ENCODE data around the gene RADX. TPM values are rescaled to one million over a fixed set of nuclear protein-coding genes. Genes with fewer than 3 reads are reported as not detected.

Gene RADX, protein sequence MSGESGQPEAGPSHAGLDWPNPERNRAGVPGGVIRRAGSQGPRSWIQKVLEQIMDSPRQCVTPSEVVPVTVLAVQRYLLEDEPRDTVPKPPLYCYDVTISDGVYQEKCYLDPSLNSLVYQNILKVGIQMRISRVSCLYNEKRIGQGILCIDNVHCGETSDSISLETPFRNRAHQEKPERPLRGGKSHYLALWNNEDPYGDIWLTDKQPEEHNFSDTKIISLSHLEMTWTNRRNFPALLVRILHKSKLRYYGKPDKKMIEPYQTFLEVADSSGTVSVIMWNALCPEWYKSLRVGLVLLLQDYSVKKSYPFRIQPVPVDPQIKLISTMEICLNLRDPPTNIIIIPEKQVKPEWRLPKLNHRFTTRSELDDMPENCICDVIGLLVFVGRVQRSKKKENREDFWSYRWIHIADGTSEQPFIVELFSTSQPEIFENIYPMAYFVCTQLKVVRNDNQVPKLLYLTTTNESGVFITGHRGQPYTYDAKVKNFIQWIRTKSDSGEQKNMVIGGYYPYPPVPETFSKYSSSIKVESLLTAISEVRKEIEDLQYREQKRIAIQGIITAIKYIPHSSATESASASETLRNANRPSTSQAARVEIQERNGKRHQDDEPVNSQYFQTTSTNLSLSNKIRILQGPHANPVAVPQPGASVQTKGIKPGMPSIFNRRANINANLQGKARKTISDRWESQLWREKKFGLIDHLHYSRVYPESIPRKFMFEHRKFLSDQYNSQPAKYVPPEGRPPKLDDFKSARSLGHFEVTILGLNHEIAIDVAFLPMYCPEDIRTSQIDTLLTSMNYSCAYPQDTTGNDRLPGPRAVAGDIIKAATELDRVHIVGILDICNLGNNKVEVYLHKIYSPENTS
- total RNA-seq: 10 to 100 TPM in 1 of 4 donors, 1 to 10 TPM in 2, not detected in 1; 1.9 to 13.8 (median 4.6) TPM

GRCh38 chrX:106611679-106612392 is at the start of gene RADX:
TSS of gene RADX (plus strand) at chrX:106611978. CDS start at chrX:106612081, 103 bp downstream.
- Histone ChIP-seq H3K9me3 (no peaks in the 10 kb centered on the region), H3K4me1 (no peaks in the 10 kb centered on the region), H3K27ac (peak within 1 kb of the TSS in 3 of 4 donors; percentile 20 to 50 (median 45)), H3K4me3 (peak within 1 kb of the TSS; percentile 35 to 63 (median 42)), H3K36me3 (no peaks in the 10 kb centered on the region), H3K27me3 (no peaks in the 10 kb centered on the region)
- TF ChIP-seq EP300 (IDR thresholded peaks at IDR 0.05; ENCODE audit: low read depth) (no peak), POLR2A (IDR thresholded peaks at IDR 0.05) (peak; percentile 37), POLR2AphosphoS5 (IDR thresholded peaks at IDR 0.05) (peak in 2 of 3 donors; percentile 48 to 49)
- peak; percentile 86 for DNase-seq
- in situ Hi-C loops (cut with MboI; ENCODE audit: low pct_ligation_motif_present in 1 of 4, low pct_unique_long_range_greater_than_20kb in 1 of 4, low sequenced_read_pairs in 3 of 4) (loop anchor here in 2 of 4 donors (25.0 kb wide), 1 partner anchor 125 kb away; no protein-coding TSS in a partner anchor), intact Hi-C loops (cut with DNase I; ENCODE audit: low total_unique reads) (no loop called here)
- 54% methylated on average over 46 of the region's 46 CpGs; no CpG with 5 or more reads in 1 of the 2 donors for WGBS, 2 donors (ENCODE audit: low coverage in 1 of 2)

DNA sequence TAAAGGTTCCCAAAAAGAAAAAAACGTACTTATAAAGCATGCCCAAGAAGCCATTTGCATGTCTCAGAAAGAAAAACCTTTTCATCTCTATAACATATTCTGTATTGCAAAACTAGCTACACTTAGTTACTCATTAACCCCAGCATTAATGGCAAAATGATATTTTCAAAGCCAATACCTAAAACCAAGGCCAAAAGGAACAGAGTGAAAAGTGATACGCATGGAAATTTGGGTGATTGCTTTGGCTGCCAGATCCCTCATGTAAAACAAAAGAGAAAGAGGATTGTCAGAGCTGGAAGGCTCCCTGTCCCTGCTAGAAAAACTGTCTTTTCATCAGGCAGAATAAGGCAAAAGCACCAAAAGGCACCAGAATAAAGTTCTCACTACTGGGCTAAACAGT is 46.8 kb upstream of the RADX start:
- H3K4me1 ChIP-seq: no peaks in the 10 kb centered on the region
- no peak overlapping the region for H3K4me3 ChIP-seq
- TF ChIP-seq POLR2A (IDR thresholded peaks at IDR 0.05) (no peak), POLR2AphosphoS5 (IDR thresholded peaks at IDR 0.05) (no peak), EP300 (IDR thresholded peaks at IDR 0.05; ENCODE audit: low read depth) (no peak)
- TF ChIP-seq, protein P1, sequence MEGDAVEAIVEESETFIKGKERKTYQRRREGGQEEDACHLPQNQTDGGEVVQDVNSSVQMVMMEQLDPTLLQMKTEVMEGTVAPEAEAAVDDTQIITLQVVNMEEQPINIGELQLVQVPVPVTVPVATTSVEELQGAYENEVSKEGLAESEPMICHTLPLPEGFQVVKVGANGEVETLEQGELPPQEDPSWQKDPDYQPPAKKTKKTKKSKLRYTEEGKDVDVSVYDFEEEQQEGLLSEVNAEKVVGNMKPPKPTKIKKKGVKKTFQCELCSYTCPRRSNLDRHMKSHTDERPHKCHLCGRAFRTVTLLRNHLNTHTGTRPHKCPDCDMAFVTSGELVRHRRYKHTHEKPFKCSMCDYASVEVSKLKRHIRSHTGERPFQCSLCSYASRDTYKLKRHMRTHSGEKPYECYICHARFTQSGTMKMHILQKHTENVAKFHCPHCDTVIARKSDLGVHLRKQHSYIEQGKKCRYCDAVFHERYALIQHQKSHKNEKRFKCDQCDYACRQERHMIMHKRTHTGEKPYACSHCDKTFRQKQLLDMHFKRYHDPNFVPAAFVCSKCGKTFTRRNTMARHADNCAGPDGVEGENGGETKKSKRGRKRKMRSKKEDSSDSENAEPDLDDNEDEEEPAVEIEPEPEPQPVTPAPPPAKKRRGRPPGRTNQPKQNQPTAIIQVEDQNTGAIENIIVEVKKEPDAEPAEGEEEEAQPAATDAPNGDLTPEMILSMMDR (IDR thresholded peaks at IDR 0.05): no peak
- H3K9me3 ChIP-seq: no peaks in the 10 kb centered on the region
- intact Hi-C loops (cut with DNase I; ENCODE audit: low total_unique reads): no loop called here
- H3K36me3 ChIP-seq: no peaks in the 10 kb centered on the region
- H3K27ac ChIP-seq: no peak overlapping the region
- DNase-seq: no peak
- in situ Hi-C loops (cut with MboI; ENCODE audit: low pct_ligation_motif_present in 1 of 4, low pct_unique_long_range_greater_than_20kb in 1 of 4, low sequenced_read_pairs in 3 of 4): no loop called here
- H3K27me3 ChIP-seq: no peaks in the 10 kb centered on the region
- 58% methylated on average over 2 of the region's 2 CpGs; no CpG with 5 or more reads in 1 of the 2 donors for WGBS, 2 donors (ENCODE audit: low coverage in 1 of 2)

- H3K27ac ChIP-seq: no peak overlapping the region
- WGBS, 2 donors (ENCODE audit: low coverage in 1 of 2): 82% methylated on average over 8 of the region's 8 CpGs; no CpG with 5 or more reads in 1 of the 2 donors
- no peak for DNase-seq
- TF ChIP-seq POLR2A (IDR thresholded peaks at IDR 0.05) (no peak), EP300 (IDR thresholded peaks at IDR 0.05; ENCODE audit: low read depth) (no peak), POLR2AphosphoS5 (IDR thresholded peaks at IDR 0.05) (no peak)
- TF ChIP-seq, protein P1 (IDR thresholded peaks at IDR 0.05): no peak
- H3K9me3 ChIP-seq: no peaks in the 10 kb centered on the region
- in situ Hi-C loops (cut with MboI; ENCODE audit: low pct_ligation_motif_present in 1 of 4, low pct_unique_long_range_greater_than_20kb in 1 of 4, low sequenced_read_pairs in 3 of 4) (no loop called here), intact Hi-C loops (cut with DNase I; ENCODE audit: low total_unique reads) (no loop called here)
- H3K4me3 ChIP-seq: no peak overlapping the region
- no peaks in the 10 kb centered on the region for H3K4me1 ChIP-seq
- no peaks in the 10 kb centered on the region for H3K27me3 ChIP-seq
- H3K36me3 ChIP-seq: no peaks in the 10 kb centered on the region
Observed at GRCh38 chrX:106566362-106566761, 45.4 kb upstream of the RADX start.

DNA sequence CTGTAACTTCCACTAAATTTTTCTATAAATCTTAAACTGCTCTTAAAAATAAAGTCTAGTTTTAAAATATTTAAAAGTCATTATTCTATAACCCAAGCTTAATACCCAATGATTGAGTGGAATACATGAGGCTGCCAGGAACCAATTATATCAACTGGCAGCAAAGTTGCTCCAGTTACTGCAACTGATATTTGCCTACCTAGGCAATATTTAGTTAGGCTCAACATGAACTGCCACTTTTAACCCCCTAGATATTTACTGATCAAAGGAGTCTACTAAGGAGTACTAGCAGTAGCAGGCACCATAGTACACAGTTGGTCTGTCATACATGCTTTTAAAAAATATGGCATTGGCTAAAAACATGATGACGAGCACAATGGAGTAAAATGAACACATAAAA is 29.9 kb upstream of the RADX start:
- in situ Hi-C loops (cut with MboI; ENCODE audit: low pct_ligation_motif_present in 1 of 4, low pct_unique_long_range_greater_than_20kb in 1 of 4, low sequenced_read_pairs in 3 of 4): no loop called here

More for the DNA sequence above, 29.9 kb upstream of the RADX start:
- Histone ChIP-seq H3K4me1 (no peaks in the 10 kb centered on the region), H3K27me3 (no peaks in the 10 kb centered on the region), H3K9me3 (no peaks in the 10 kb centered on the region), H3K36me3 (no peaks in the 10 kb centered on the region), H3K27ac (no peak overlapping the region), H3K4me3 (no peak overlapping the region)
- intact Hi-C loops (cut with DNase I; ENCODE audit: low total_unique reads): no loop called here
- WGBS, 2 donors (ENCODE audit: low coverage in 1 of 2): 78 to 100% methylated on average over 1 of the region's 1 CpG
- no peak for DNase-seq
- TF ChIP-seq POLR2AphosphoS5 (IDR thresholded peaks at IDR 0.05) (no peak), POLR2A (IDR thresholded peaks at IDR 0.05) (no peak), EP300 (IDR thresholded peaks at IDR 0.05; ENCODE audit: low read depth) (no peak)
- TF ChIP-seq, protein P1 (IDR thresholded peaks at IDR 0.05): no peak
